Measurements from ENCODE around the gene SFSWAP.
"Not testable (repeated sequence)": the region's sequence is repeated elsewhere in the genome, so short reads cannot be mapped to it uniquely, and the experiment has no call there.

The SFSWAP gene

GRCh38 chr12:131794061-131794460 lies 83.2 kb downstream of the SFSWAP start:
- no peak for DNase-seq

DNA sequence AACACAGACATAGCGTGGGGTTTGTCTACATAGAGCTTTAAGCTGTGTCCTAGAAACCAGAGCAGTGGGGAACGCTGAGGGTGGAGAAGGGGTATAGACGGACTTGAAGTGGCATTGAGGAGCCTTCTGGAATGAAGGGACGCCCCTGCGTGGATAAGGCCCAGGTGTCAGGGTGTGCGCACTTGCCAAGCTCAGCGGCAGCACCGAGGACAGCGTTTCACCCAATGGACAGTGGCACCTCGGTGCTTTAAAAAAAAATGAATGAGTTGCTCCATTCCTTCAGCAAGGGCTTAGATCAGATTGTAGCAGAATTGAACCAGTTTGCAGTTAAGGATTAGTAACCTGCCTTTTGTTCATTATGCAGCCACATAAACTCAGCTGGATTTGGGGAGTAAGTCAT lies 83.7 kb downstream of the SFSWAP start:
- no peak for DNase-seq

DNA sequence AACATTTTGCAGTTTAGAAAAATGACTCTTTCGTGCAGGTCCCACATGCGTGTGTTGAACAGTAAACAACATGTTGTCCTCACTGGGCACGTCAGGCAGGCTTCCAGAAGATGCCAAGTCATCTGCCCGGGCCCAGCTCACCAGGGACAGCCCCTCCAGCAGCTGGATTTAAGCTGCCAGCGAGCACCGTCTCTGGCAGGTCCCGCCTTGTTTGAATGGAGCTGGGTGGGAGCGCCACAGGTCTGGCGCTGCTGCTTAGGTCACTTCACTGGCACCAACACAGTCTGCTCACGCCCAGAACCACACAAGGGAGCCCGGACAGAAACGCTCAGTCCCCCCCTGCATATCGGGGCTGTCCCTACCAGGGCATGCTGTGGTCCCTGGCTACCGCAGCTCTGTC lies 84.2 kb downstream of the SFSWAP start:
- no peak for DNase-seq

DNA sequence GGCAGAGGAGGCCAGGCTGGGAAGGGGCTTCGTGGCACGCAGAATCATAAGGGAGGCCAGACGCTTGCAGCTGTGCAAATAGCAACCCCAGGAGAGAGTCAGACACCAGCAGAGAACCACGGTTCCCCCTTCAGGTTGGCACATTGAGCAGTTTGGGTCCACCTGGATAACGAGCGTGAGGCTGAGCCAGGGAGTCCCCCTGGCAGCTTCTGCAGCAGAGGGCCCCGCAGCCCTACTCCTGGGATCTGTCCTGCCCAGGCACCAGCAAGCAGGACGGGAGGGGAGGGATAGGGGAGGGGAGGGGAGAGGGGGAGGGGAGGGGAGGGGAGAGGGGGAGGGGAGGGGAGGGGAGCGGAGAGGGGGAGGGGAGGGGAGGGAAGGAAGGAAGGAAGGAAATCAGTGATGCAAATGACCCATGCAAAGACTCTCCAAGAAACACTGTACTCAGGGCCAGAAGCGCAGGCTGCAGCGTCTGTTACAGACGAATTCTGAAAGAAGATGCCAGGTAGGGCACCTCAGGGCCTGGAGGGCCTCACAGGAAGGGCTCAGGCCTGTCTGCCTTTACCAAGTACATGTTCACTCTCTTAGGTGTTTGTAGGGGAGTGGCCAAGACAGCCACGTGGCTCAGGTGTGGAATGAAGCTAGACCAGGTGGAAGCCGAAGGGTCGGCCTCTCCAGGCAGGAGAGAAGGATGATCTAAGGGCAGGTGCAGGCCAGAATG lies 85.0 kb downstream of the SFSWAP start:
- DNase-seq = no peak

DNA sequence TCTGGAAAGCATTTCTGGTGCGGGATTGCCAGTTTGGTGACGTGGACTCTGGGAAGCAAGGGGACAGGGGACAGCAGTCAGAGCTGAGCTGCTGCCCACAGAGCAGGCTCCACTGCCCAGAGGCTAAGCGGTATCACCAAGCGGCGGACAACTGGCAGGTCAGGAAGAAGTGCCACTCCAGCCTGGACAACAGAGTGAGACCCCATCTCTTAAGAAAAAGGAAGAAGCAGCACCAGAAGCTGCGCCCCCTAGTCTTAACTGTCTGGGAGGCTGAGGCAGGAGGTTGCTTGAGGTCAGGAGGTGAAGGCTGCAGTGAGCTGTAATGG lies 85.5 kb downstream of the SFSWAP start:
- DNase-seq = no peak

GRCh38 chr12:131796754-131797587 lies 86.1 kb downstream of the SFSWAP start:
- DNase-seq = no peak

DNA sequence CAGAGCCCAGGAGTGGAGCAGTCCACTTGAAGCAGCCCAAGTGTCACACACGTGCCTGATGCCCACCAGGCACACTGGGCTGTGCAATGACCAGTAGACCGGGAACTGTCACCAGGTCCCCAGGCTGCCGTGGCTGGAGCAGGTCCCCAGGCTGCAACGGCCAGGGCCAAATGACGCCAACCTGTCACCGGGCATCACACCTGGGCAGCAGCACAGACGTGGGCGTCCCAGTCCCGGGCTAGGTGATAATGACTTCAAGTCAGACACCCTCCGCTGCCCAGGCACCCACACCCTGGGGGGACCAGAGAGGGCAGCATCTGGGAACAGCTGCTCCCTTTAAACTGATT lies 86.7 kb downstream of the SFSWAP start:
- no peak for DNase-seq

- DNase-seq = no peak
Observed at GRCh38 chr12:131799195-131799594, 88.3 kb downstream of the SFSWAP start.

DNA sequence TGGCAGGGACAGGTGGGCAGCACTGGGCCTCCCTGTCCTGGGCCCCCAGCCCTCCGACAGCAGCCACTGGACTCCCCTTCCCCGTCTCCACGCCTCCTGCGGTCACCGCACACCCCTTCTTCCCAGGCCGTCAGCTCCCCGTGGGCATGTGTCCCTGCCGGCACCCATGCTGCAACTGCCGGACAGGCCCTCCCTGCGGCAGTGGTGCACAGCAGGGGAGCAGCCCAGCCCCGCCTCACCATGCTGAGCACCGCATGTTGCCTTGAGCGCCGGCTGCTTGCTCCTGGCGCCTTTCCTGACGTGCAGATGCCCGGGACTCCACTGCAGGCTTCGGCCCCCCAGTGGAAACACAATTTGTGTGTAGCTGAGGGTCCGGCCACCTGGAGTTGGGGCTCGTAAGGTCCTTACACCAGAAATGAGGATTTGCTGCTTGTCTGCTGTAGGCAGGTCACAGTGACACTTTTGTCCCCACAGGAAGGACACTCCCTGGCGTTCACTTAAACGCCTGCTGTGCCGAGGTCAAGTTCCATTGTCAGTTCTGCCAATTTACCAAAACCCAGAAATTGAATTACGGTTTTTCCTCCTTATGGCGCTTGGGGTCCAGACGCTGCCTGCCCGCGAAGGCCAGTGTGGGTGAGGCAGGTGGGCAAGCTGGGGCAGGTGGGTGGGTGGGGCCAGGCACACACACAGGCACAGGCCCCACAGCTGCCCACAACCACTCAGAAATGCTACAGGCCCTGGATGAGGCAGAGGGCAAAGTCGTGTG lies 89.1 kb downstream of the SFSWAP start:
- DNase-seq = no peak

DNA sequence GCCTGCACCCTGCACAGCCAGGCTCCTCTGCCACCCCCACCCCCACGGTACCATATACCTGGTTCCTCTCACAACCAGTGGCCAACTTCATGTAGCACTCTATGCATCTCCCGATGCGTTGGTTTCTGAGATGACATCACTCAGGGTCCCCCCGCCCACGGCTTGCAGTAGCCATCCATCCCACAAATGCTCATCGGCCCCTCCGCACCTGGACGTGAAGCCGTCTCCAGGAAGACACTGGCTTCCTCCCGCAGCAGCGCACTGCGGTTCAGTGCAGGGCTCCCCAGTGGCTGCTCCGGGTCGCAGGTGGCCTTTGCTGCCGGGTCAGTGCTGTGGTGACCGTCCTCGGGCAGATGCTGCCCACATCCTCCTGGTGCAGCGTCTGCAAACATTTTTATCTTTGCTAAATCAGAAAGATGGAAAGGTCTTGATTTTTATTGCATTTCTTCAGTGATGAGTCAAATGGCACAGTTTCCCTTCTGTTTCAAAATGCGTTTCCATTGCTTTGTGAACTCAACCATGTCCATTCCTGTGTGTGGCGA lies 89.8 kb downstream of the SFSWAP start:
- DNase-seq = no peak

DNA sequence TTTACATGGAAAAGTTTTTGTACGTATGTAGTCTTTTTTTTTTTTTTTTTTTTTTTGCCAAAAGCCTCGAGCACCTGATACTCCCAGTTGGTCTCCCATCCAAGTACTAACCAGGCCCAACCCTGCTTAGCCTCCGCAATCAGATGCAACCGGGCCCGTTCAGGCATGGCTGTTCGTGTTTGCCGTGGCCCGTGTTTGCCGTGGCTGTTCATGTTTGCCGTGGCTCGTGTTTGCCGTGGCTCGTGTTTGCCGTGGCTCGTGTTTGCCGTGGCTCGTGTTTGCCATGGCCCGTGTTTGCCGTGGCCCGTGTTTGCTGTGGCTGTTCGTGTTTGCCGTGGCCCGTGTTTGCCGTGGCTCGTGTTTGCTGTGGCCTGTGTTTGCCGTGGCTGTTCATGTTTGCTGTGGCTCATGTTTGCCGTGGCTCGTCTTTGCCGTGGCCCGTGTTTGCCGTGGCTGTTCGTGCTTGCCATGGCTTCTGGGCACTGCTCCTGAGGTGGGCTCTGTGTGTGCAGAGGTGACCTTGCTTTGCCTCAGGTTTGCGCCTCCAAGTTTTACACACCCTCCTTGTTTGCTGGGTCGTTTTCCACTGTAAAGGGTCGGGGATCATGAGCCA lies 90.5 kb downstream of the SFSWAP start:
- no peak for DNase-seq

DNA sequence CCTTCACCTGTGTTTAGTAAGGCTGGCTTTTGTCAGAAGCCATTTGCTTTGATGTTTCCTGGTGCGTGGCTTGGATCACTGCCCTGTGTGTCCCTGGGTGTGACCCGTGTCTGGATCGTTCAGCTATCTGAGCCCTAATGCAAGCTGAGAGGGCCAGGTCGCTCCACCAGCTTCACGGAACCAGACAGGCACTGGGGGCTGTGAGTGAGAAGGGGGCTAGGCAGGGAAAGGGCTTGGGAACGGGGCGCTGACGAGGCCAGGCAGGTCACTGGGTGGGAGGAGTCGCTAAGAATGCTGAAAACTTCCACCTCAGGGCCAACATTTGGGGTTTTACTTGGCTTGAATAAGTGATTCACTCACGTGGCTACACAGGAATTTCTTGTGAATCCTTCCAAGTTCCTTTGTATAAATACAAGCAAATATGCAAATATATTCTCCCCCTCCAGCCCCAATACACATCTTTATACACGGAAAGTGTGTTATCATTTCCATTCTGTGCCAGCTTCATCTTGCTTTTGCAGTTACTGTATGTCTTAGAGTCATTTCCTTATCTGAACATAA lies 93.2 kb downstream of the SFSWAP start:
- no peak for DNase-seq

GRCh38 chr12:131805421-131805820 lies 94.5 kb downstream of the SFSWAP start:
- DNase-seq = no peak

GRCh38 chr12:131806674-131807073 lies 95.8 kb downstream of the SFSWAP start:
- DNase-seq = no peak

DNA sequence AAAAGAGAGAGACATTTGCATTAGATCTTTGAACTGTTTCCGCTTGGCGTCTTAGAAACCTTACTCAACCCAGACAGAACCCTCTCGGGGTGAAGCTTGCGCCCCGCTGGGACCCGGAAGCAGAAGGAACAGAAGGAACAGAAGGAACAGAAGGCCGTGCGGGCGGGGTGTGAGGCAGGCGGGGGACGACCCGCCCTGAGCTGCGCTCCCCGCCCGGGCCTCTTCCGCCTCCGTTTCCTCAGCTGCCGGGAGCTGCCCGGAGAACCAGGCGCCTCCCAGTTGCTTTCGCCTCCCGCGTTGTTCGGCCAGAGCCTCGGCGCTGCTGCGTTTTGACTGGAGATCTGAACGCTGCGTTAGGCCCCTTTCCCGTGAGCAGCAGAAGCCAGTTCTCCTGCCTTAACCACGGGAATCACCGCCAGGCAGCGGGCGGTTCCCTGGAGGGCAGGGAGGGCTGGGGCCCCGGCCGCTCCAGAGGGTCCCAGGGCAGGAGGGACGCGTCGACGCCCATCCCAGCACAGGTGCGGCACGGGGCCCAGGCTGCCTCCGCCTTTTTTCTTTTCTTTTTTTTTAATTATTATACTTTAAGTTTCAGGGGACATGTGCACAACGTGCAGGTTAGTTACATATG lies 98.0 kb downstream of the SFSWAP start:
- peak in 4 of 6 experiments; percentile 9 to 46 (median 15) for DNase-seq

GRCh38 chr12:131809476-131810254 lies 98.8 kb downstream of the SFSWAP start:
- not testable (repeated sequence) for DNase-seq

- no peak for DNase-seq
Observed at GRCh38 chr12:131810726-131811125, 99.8 kb downstream of the SFSWAP start.

- DNase-seq = no peak
Observed at GRCh38 chr12:131815131-131815530, 104.2 kb downstream of the SFSWAP start.

GRCh38 chr12:131816495-131816894 lies 105.6 kb downstream of the SFSWAP start:
- DNase-seq = no peak

- no peak for DNase-seq
Observed at GRCh38 chr12:131817241-131817640, 106.4 kb downstream of the SFSWAP start.

GRCh38 chr12:131818821-131819585 lies 108.1 kb downstream of the SFSWAP start:
- no peak for DNase-seq

Data from stimulated activated naive CD4-positive, alpha-beta T cell (primary cell).